Forelimb muscle (tissue), 1 donor: ENCODE data around the gene PRIMPOL. TPM values are rescaled to one million over a fixed set of nuclear protein-coding genes. Genes with fewer than 3 reads are reported as not detected.
A peak's percentile ranks its signal among the peaks of the same experiment; 100 is the strongest.
"Not testable (repeated sequence)": the region's sequence is repeated elsewhere in the genome, so short reads cannot be mapped to it uniquely, and the experiment has no call there.

Experiments used
- DNase-seq: peaks from one replicate; pipeline ENCODE4 v3.0.0-alpha.2; 2013; ENCODE audit warnings: low read depth
- polyA plus RNA-seq: library from polyadenylated mRNA; unstranded; fragments of 120-200 nt; gene quantifications from one replicate; pipeline ENCODE4 v1.2.1, GENCODE V29; 2013; ENCODE audit not compliant: insufficient read length

PRIMPOL gene, protein sequence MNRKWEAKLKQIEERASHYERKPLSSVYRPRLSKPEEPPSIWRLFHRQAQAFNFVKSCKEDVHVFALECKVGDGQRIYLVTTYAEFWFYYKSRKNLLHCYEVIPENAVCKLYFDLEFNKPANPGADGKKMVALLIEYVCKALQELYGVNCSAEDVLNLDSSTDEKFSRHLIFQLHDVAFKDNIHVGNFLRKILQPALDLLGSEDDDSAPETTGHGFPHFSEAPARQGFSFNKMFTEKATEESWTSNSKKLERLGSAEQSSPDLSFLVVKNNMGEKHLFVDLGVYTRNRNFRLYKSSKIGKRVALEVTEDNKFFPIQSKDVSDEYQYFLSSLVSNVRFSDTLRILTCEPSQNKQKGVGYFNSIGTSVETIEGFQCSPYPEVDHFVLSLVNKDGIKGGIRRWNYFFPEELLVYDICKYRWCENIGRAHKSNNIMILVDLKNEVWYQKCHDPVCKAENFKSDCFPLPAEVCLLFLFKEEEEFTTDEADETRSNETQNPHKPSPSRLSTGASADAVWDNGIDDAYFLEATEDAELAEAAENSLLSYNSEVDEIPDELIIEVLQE
- 31.6 TPM for polyA plus RNA-seq

- peak; percentile 60 for DNase-seq
These were observed at the start of gene PRIMPOL, which contains the start of gene CASP3 for GRCh38 chr4:184649026-184649970. TSS of gene PRIMPOL (plus strand) at chr4:184649738. CDS start at chr4:184657141, 7,403 bp downstream. TSS of gene CASP3 (minus strand) at chr4:184649447. CDS start at chr4:184638453, 10,994 bp downstream.

DNA sequence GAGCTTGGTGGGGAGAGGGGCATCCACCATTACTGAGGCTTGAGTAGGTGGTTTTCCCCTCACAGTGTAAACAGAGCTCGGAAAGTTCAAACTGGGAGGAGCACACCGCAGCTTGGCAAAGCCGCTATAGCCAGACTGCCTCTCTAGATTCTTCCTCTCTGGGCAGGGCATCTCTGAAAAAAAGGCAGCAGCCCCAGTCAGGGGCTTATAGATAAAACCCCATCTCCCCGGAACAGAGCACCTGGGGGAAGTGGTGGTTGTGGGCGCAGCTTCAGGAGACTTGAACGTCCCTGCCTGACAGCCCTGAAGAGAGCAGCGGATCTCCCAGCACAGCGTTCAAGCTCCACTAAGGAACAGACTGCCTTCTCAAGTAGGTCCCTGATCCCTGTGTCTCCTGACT, 48.6 kb upstream of the PRIMPOL start:
- DNase-seq: not testable (repeated sequence)

DNA sequence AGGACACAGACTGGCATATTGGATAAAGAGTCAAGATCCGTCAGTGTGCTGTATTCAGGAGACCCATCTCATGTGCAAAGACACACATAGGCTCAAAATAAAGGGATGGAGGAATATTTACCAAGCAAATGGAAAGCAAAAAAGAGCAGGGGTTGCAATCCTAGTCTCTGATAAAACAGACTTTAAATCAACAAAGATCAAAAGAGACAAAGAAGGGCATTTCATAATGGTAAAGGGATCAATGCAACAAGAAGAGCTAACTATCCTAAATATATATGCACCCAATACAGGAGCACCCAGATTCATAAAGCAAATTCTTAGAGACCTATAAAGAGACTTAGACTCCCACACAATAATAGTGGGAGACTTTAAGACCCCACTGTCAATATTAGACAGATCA, 46.7 kb upstream of the PRIMPOL start:
- not testable (repeated sequence) for DNase-seq

- not testable (repeated sequence) for DNase-seq
These were observed 42.1 kb upstream of the PRIMPOL start for GRCh38 chr4:184607429-184607828.

DNA sequence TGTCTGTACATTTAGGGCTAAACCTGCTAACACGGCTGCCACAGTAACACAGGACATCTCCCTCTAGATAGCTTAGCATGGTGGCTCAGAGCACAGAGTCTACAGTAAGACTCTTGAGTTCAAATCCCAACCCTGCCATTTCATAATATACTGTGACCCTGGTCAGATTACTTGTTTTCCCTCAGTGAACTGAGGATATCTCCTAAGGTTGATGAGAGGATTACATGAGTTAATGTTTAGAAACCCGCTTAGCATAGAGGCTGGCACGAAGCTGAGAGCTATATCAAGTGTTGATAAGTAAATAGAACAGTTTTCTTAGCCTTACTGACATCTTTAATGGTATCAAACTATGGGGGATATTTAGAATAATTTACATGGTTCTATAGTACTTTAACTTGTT, 37.5 kb upstream of the PRIMPOL start:
- DNase-seq: no peak

DNA sequence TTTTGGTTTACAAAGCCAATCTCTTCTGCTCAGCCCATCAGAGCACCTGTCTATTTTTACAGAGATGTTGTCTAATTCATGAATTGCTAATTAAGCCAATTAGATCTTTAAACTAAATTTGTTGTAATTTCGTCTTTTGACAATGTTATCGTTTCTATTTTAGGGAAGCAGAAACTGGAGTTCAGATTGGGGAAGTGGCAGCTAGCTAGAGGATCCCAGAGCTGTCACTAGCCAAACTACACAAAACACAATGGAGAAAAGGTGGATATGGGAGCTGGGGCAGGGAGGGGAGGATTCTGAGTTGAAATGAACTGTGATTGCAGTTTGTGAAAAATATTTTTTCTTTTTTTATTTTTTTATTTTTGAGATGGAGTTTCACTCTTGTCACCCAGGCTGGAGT, 36.1 kb upstream of the PRIMPOL start:
- DNase-seq: no peak

DNA sequence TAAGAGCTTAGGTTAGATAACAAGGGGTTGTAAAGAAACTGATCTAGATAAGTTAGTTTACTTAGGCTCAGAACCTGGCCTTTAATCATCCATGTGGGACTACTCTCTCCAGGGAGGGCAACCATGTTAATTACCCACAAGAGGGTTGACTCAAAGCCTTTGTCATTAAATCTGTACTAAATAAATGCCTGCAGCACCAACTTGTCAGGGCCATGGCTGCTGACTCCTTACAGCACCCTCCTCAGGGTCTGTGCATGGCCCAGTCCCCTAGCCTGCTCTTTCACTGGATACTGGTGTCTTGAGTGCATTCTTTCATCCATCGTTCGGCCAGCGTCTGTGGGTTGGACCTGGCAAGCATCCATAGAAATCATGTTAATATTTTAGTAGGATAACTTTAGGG, 35.0 kb upstream of the PRIMPOL start:
- no peak for DNase-seq

GRCh38 chr4:184616168-184616567, 33.4 kb upstream of the PRIMPOL start:
- not testable (repeated sequence) for DNase-seq

- no peak for DNase-seq
These were observed 32.6 kb upstream of the PRIMPOL start for GRCh38 chr4:184616633-184617551.

DNA sequence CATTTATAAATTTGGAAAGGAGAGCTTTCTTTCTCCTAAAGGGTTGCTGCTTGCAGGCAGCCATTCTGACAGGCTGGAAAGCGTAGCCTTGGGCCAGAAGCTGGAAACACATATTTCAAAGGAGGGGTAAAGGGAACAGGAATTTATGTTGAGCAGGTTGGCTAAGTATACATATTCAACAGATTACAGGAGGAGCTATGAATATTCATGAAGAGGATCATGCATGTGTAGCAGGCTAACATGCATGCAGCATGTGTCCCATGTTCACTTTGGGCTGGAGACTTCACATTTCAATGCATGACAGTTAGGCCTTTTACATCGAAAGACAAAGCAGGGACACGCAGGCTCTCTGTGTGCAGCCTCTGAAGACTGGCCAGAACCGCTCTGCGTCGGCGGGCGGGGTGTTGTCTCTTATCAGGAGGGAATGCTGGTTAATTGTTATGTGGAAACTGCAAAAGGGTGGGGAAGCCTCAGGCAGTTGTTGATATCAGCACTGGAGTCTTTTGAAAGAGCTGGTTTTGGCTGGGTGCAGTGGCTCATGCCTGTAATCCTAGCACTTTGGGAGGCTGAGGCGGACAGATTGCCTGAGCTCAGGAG, 31.8 kb upstream of the PRIMPOL start:
- no peak for DNase-seq

DNA sequence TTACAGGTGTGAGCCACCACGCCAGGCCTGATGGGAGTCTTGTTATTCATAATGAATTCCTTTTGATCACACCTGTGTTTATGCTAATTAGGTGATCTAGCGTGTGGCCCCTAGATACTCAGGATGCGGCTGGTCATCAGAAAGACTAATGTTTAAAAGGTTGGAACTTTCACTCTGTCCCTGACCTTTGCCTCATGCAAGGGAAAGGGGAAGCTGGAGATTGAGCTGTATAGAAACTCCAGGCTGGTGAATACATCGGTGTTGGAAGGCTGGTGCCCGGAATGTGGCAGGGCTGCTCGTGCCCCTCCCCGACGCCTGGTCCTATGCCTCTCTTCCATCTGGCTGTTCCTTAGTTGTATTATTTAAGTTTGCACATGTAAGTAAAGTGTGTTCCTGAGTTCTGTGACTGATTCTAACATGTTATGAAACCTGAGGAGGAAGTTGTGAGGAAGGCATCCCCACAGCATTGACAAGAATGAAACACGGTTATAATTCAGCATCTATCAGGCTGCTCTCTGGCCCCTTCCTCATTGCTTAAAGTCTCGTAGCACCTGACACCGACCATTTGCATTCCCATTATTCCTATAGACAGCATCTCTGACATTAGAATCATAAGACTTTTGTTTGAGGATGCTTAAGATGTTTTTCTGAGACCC, 29.2 kb upstream of the PRIMPOL start:
- no peak for DNase-seq

DNA sequence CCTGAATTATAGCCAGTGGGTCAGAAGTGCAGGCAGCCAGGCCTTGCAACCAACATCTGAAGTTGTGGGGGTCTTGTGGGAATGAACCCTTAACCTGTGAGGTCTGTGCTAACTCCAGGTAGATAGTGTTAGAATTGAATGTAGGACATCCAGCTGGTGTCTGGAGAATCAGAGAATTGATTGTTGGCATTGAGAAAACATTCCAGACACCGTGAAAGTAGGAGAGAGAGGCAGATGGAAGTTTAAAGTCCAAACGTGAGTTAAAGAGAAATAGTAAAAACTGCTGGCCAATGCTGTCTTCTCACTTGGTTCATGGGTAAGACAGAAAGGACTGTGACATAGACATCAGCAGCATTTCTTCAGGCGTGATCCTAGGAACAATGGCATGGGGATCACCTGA, 28.0 kb upstream of the PRIMPOL start:
- DNase-seq: no peak

- DNase-seq: not testable (repeated sequence)
These were observed 25.0 kb upstream of the PRIMPOL start for GRCh38 chr4:184624504-184624903.

- DNase-seq: no peak
These were observed 24.5 kb upstream of the PRIMPOL start for GRCh38 chr4:184624972-184625554.

- not testable (repeated sequence) for DNase-seq
These were observed 23.5 kb upstream of the PRIMPOL start for GRCh38 chr4:184625783-184626596.

DNA sequence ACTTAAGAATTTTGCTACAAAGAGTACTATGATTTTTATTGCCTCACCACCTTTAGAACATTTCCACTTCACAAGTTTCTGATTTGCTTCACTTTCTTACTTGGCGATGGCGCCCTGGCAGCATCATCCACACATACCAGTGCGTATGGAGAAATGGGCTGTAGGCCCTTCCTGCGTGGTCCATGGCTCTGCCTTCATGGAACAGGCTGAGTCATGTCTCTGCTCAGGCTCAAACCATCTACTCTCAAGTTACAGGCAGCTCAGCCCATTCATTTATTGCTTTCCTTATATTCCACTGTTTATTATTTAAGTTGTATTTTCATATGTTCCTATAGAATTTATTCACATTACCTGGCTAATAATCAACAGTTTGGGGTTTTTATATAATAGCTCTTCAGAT, 21.4 kb upstream of the PRIMPOL start:
- DNase-seq: no peak

DNA sequence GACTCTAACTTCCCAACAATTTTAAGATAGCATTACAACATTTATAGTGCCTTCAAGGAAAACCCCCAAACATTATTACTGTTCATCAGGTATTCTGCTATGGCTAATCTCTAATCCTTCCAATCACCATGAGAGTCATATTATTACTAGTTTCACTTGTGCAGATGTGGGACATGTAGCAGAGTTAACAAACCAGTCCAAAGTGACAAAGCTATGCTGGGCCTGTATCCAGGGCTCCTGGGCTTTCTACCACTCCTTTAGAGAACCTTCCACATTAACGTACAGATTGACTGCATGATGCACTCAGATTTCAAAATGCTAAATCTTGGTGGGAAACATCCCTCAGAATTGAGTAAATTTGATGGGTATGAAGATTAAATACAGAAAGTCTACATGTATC, 16.7 kb upstream of the PRIMPOL start:
- no peak for DNase-seq

- DNase-seq: no peak
These were observed 14.2 kb upstream of the PRIMPOL start for GRCh38 chr4:184635381-184635780.

GRCh38 chr4:184636144-184636543, 13.4 kb upstream of the PRIMPOL start:
- no peak for DNase-seq
